ENCODE data around the gene BRD2. TPM values are rescaled to one million over a fixed set of nuclear protein-coding genes. Genes with fewer than 3 reads are reported as not detected.

Gene BRD2
- total RNA-seq, 2 experiments from 2014 or later: 219 to 235 TPM

DNA sequence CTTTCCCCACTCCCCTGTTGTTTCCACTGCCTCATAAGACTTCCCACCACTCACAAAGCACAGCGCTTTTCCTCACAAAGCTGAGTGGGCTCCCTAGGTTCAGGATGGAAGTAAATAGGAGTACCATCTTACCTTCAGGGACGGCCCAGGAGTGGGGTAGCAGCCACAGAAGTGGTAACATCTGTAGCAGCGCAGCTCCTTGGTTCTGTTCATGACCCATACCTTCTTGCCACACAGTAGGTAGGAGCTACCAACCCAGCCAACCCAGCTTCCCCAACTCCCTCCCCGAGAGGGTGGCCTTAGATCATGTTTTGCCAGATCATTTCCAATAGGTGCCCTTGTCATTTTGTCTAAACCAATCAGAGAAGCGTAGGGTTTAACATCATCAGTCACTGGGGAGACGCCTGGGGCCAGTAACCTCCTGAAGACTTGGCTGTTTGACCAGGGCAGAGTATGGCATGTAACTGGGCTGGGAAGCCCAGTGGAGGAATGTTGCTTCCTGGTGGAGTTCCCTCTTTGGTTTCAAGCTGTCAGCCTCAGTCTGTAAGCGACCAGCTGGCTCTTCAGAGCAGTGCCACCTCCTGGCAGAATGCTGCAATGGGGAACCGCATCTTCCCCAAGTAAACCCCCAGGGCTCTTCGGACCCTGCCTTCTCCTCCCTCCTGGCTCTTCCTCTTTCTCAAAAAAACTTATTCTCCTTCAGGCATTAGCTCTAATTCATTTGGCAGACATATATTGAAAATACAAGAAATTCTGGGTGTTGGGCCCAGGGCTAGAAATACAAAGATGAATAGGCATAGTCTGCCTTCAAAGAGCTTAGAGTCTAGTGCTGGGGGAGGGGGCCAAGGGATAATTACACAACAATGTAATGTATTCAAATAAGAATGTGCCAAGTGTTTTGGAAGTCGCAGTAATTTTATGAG lies 15.3 kb upstream of the BRD2 start, which contains the start of gene HLA-DMA:
TSS of gene HLA-DMA (minus strand) at position 281 of the 923 bp plus-strand sequence. CDS start at position 220, 61 bp downstream.
- Mint-ChIP-seq H3K9me3 (no peaks in the 10 kb centered on the region), H3K36me3 (ENCODE audit: low read depth) (no peaks in the 10 kb centered on the region), H3K27me3 (no peaks in the 10 kb centered on the region), H3K4me1 (ENCODE audit: low read depth) (peaks cover 65% of the 10 kb centered on the region), H3K4me3 (peak within 1 kb of the TSS; percentile 76), H3K27ac (peak within 1 kb of the TSS; percentile 77)
- intact Hi-C loops (cut with micrococcal nuclease): loop anchor here (5.0 kb wide), 1 partner anchor 61 kb away; no protein-coding TSS in a partner anchor
- DNase-seq (peak; percentile 83), ATAC-seq (peak; percentile 96)
- ChIA-PET CTCF (interaction anchor here (0.7 to 11.2 kb wide), 38 partner anchors 10 to 760 kb away, joined by 3 to 372 read pairs (median 5); partner anchors contain the start of genes BRD2, GPSM3, HLA-DMB and HLA-DQB1), POLR2A (interaction anchor here (0.6 to 30.4 kb wide), 13 partner anchors 9 to 1182 kb away, joined by 3 to 852 read pairs (median 3); partner anchors contain the start of genes BRD2, HLA-DMB, HLA-DOA and PSMB9)
- TF ChIP-seq, protein P1, sequence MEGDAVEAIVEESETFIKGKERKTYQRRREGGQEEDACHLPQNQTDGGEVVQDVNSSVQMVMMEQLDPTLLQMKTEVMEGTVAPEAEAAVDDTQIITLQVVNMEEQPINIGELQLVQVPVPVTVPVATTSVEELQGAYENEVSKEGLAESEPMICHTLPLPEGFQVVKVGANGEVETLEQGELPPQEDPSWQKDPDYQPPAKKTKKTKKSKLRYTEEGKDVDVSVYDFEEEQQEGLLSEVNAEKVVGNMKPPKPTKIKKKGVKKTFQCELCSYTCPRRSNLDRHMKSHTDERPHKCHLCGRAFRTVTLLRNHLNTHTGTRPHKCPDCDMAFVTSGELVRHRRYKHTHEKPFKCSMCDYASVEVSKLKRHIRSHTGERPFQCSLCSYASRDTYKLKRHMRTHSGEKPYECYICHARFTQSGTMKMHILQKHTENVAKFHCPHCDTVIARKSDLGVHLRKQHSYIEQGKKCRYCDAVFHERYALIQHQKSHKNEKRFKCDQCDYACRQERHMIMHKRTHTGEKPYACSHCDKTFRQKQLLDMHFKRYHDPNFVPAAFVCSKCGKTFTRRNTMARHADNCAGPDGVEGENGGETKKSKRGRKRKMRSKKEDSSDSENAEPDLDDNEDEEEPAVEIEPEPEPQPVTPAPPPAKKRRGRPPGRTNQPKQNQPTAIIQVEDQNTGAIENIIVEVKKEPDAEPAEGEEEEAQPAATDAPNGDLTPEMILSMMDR (IDR thresholded peaks at IDR 0.05): peak; percentile 98

- H3K9me3 Mint-ChIP-seq: no peaks in the 10 kb centered on the region
- no peak overlapping the region for H3K27ac Mint-ChIP-seq
- DNase-seq (no peak), ATAC-seq (no peak)
- no peaks in the 10 kb centered on the region for H3K36me3 Mint-ChIP-seq (ENCODE audit: low read depth)
- H3K4me3 Mint-ChIP-seq: no peak overlapping the region
- peaks cover 59% of the 10 kb centered on the region for H3K4me1 Mint-ChIP-seq (ENCODE audit: low read depth)
- CTCF ChIA-PET: interaction anchor here (0.8 to 11.2 kb wide), 29 partner anchors 9 to 761 kb away, joined by 3 to 372 read pairs (median 7); partner anchors contain the start of genes BRD2, GPSM3, HLA-DMB and TAP2
- POLR2A ChIA-PET: interaction anchor here (0.7 to 30.4 kb wide), 11 partner anchors 10 to 317 kb away, joined by 3 to 852 read pairs (median 3); partner anchors contain the start of genes BRD2, HLA-DMB, HLA-DOA and PSMB9
- TF ChIP-seq, protein P1 (IDR thresholded peaks at IDR 0.05): no peak
- no peaks in the 10 kb centered on the region for H3K27me3 Mint-ChIP-seq
- intact Hi-C loops (cut with micrococcal nuclease): loop anchor here (5.0 kb wide), 1 partner anchor 61 kb away; no protein-coding TSS in a partner anchor
Observed at GRCh38 chr6:32953775-32954174, 14.6 kb upstream of the BRD2 start.

DNA sequence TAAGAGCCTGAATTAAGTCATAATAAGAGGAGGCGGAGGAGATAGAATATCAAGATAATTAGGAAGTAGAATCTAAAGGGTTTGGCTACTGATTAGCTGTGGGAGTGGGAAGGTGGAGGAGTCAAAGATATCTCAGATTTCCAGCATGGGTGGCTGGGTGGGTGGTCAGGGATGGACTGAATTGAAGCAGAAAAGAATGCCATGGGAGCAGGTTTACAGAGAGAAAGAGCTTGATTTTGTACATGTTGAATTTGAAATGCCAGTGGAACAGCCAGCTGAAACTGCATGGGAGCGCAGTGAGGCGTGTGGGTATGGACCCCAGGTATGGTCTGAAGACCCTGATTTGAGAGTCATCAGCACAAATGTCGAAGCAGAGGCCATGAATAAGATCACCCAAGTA lies 14.1 kb upstream of the BRD2 start:
- ATAC-seq: no peak
- CTCF ChIA-PET: interaction anchor here (0.6 to 11.2 kb wide), 24 partner anchors 8 to 123 kb away, joined by 3 to 372 read pairs (median 11); partner anchors contain the start of genes BRD2, HLA-DMB, HLA-DPA1 and TAP2
- Mint-ChIP-seq H3K9me3 (no peaks in the 10 kb centered on the region), H3K27me3 (no peaks in the 10 kb centered on the region), H3K4me1 (ENCODE audit: low read depth) (peaks cover 54% of the 10 kb centered on the region), H3K27ac (no peak overlapping the region), H3K36me3 (ENCODE audit: low read depth) (no peaks in the 10 kb centered on the region), H3K4me3 (no peak overlapping the region)
- POLR2A ChIA-PET: interaction anchor here (0.7 to 30.4 kb wide), 5 partner anchors 9 to 101 kb away, joined by 3 to 852 read pairs (median 3); partner anchors contain the start of genes BRD2, PSMB9 and TAP1
- no peak for DNase-seq
- intact Hi-C loops (cut with micrococcal nuclease): loop anchor here (5.0 kb wide), 1 partner anchor 62 kb away; no protein-coding TSS in a partner anchor
- TF ChIP-seq, protein P1 (IDR thresholded peaks at IDR 0.05): no peak

- Mint-ChIP-seq H3K9me3 (no peaks in the 10 kb centered on the region), H3K27ac (peak overlapping the region; percentile 52), H3K27me3 (no peaks in the 10 kb centered on the region), H3K4me1 (ENCODE audit: low read depth) (peaks cover 46% of the 10 kb centered on the region), H3K4me3 (no peak overlapping the region), H3K36me3 (ENCODE audit: low read depth) (no peaks in the 10 kb centered on the region)
- ChIA-PET POLR2A (interaction anchor here (3.3 to 30.4 kb wide), 2 partner anchors 12 to 22 kb away, joined by 18 to 852 read pairs; partner anchors contain the start of gene BRD2), CTCF (interaction anchor here (0.6 to 11.2 kb wide), 20 partner anchors 7 to 321 kb away, joined by 3 to 372 read pairs (median 15); partner anchors contain the start of genes BRD2, HLA-DMB, HLA-DPA1 and TAP2)
- intact Hi-C loops (cut with micrococcal nuclease): loop anchor here (5.0 kb wide), 1 partner anchor 63 kb away; no protein-coding TSS in a partner anchor
- peak; percentile 50 for DNase-seq
- TF ChIP-seq, protein P1 (IDR thresholded peaks at IDR 0.05): peak; percentile 68
- peak; percentile 19 for ATAC-seq
Observed at GRCh38 chr6:32954986-32955802, 13.2 kb upstream of the BRD2 start.
